ENCODE data around the gene TMEM176A.

- TF ChIP-seq CTCF (IDR thresholded peaks at IDR 0.05) (no peak), POLR2A (IDR thresholded peaks at IDR 0.05) (no peak)
Observed at GRCh38 chr7:150790416-150791075, 10.0 kb upstream of the TMEM176A start.
